Measurements from ENCODE around the gene ZNF746. TPM values are rescaled to one million over a fixed set of nuclear protein-coding genes. Genes with fewer than 3 reads are reported as not detected.

Gene ZNF746
- total RNA-seq, 1 donor from 2014 or later, result 20.2 TPM

- no peak for TF ChIP-seq CTCF (conservative IDR thresholded peaks at IDR 0.05)
- Mint-ChIP-seq H3K4me1 (ENCODE audit: unreplicated experiment) (no peaks in the 10 kb centered on the region), H3K9me3 (peaks cover 9% of the 10 kb centered on the region), H3K36me3 (no peaks in the 10 kb centered on the region), H3K4me3 (no peak overlapping the region), H3K27me3 (peaks cover 7% of the 10 kb centered on the region), H3K27ac (no peak overlapping the region)
- no peak for DNase-seq (ENCODE audit: extremely low spot score, unreplicated experiment)
Measured at GRCh38 chr7:149505551-149505950, 7.9 kb upstream of the ZNF746 start.

GRCh38 chr7:149501651-149502050 is 4.0 kb upstream of the ZNF746 start:
- Mint-ChIP-seq H3K9me3 (peaks cover 4% of the 10 kb centered on the region), H3K27ac (no peak overlapping the region), H3K4me1 (ENCODE audit: unreplicated experiment) (peaks cover 3% of the 10 kb centered on the region), H3K4me3 (no peak overlapping the region), H3K36me3 (no peaks in the 10 kb centered on the region), H3K27me3 (peaks cover 27% of the 10 kb centered on the region)
- no peak for DNase-seq (ENCODE audit: extremely low spot score, unreplicated experiment)
- TF ChIP-seq CTCF (conservative IDR thresholded peaks at IDR 0.05), result no peak

GRCh38 chr7:149500910-149501309 is 3.3 kb upstream of the ZNF746 start:
- DNase-seq (ENCODE audit: extremely low spot score, unreplicated experiment), result no peak
- Mint-ChIP-seq H3K27me3 (peaks cover 27% of the 10 kb centered on the region), H3K4me1 (ENCODE audit: unreplicated experiment) (peaks cover 9% of the 10 kb centered on the region), H3K9me3 (peaks cover 4% of the 10 kb centered on the region), H3K36me3 (no peaks in the 10 kb centered on the region), H3K27ac (no peak overlapping the region), H3K4me3 (no peak overlapping the region)
- no peak for TF ChIP-seq CTCF (conservative IDR thresholded peaks at IDR 0.05)

- peaks cover 27% of the 10 kb centered on the region for H3K27me3 Mint-ChIP-seq
- peaks cover under 1% of the 10 kb centered on the region for H3K36me3 Mint-ChIP-seq
- H3K9me3 Mint-ChIP-seq, result peaks cover 4% of the 10 kb centered on the region
- no peak for DNase-seq (ENCODE audit: extremely low spot score, unreplicated experiment)
- TF ChIP-seq CTCF (conservative IDR thresholded peaks at IDR 0.05), result no peak
- H3K4me3 Mint-ChIP-seq, result peak overlapping the region; percentile 53
- H3K27ac Mint-ChIP-seq, result no peak overlapping the region
- H3K4me1 Mint-ChIP-seq (ENCODE audit: unreplicated experiment), result peaks cover 16% of the 10 kb centered on the region
Measured at GRCh38 chr7:149500201-149500600, 2.6 kb upstream of the ZNF746 start.

GRCh38 chr7:149498811-149499210 is 1.2 kb upstream of the ZNF746 start:
- no peak for DNase-seq (ENCODE audit: extremely low spot score, unreplicated experiment)
- Mint-ChIP-seq H3K4me1 (ENCODE audit: unreplicated experiment) (peaks cover 23% of the 10 kb centered on the region), H3K9me3 (no peaks in the 10 kb centered on the region), H3K4me3 (no peak overlapping the region), H3K36me3 (peaks cover 9% of the 10 kb centered on the region), H3K27ac (no peak overlapping the region), H3K27me3 (peaks cover 27% of the 10 kb centered on the region)
- no peak for TF ChIP-seq CTCF (conservative IDR thresholded peaks at IDR 0.05)
